Right atrium auricular region (tissue), 2 donors: ENCODE measurements around the gene PNPT1. TPM values are rescaled to one million over a fixed set of nuclear protein-coding genes. Genes with fewer than 3 reads are reported as not detected.
"Not testable (repeated sequence)": the region's sequence is repeated elsewhere in the genome, so short reads cannot be mapped to it uniquely, and the experiment has no call there.

Source experiments
- DNase-seq: peaks from one replicate; pipeline ENCODE4 v3.0.0-alpha.2; 2019; ENCODE audit warnings: low spot score
- H3K27ac ChIP-seq, 2 donors: fragments of 200-600 bp; sonication (generic); 1 replicate in 1 of 2; 2 replicates in 1 of 2; pipeline ENCODE4 v1.5.1; 2016 to 2019
- H3K27me3 ChIP-seq, 2 donors: fragments of 200-600 bp; sonication (generic); one replicate each; pipeline versions ENCODE4 v1.5.1 to v1.6.0; 2017 to 2019
- H3K36me3 ChIP-seq: fragments of 200-600 bp; sonication (generic); one replicate; pipeline ENCODE4 v1.5.1; 2016
- H3K4me1 ChIP-seq, 2 donors: fragments of 200-600 bp; sonication (generic); one replicate each; pipeline versions ENCODE4 v1.5.1 to v1.6.0; 2017 to 2019
- H3K4me3 ChIP-seq, 2 donors: fragments of 200-600 bp; sonication (generic); 1 replicate in 1 of 2; 2 replicates in 1 of 2; pipeline ENCODE4 v1.5.1; 2017 to 2019; ENCODE audit warnings: mild to moderate bottlenecking in 1 of 2, moderate library complexity in 1 of 2
- H3K9me3 ChIP-seq, 2 donors: fragments of 200-600 bp; sonication (generic); one replicate each; pipeline ENCODE4 v1.5.1; 2019
- total RNA-seq, 2 donors: library from RNA; depleted of rRNA; stranded (reverse); fragments of >200 nt; gene quantifications; one replicate each; pipeline ENCODE4 v1.1.0, GENCODE V29; 2016
- TF ChIP-seq, protein P1 (sequence below), 2 donors: fragments of 200-600 bp; sonication (generic); IDR thresholded peaks; one replicate each; pipeline ENCODE4 v1.5.1; 2019; ENCODE audit warnings: antibody characterized with exemption in 2 of 2

The PNPT1 gene
- 10 to 100 TPM in 1 of 2 donors, 1 to 10 TPM in 1; 8.1 to 11.9 TPM for total RNA-seq

DNA sequence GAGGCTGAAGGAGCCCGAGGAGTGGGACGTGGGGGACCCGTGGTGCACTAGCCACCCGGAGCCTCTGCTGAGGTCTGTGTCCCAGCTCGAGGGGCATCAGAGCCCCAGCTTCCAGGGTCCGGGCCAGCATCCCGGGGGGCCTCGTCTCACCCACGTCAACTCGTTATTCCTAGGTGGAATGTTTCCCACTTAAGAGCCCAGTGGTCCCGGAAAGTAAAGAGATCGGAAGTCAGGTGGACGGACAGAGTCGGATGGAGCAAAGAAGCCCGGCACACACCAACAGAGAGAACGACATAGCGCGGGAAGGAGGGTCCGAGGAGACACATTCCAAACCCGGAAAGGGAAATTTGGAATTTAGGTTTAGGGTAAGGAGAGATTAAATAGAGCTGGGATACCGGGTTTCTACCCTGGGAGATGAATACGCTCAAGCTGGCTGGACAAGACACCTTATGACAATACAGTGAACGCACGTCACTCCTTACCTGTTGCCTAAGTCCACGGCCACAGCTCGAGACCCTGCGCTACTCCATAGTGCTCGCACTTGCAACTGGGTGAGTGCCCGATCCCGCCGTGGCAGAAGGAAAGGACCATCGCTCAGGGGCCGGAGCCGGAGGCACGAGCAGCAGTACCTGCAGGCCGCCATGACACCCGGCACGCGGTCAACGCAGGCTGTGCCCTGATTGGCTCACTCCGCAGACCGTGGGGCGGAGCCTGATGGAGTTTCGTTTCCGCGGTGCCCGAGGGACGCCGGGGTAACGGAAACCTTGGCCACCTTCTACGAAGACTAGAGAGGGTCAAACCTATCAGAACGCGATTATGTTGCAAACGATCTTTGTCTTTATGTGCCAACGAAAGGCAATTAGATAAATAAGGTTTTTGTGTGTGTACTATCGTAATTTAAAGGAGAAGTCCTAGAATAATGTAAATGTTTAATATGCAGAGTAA is at the start of gene PNPT1:
Gene PNPT1, minus strand, starts transcription at position 664 of the 945 bp plus-strand sequence. Its CDS starts 21 bp downstream, at position 643.
- Histone ChIP-seq H3K27me3 (no peaks in the 10 kb centered on the region), H3K9me3 (no peaks in the 10 kb centered on the region), H3K27ac (peak within 1 kb of the TSS; percentile 15 to 35), H3K4me3 (peak within 1 kb of the TSS; percentile 66 to 83), H3K4me1 (peaks cover 0 to 7% of the 10 kb centered on the region in 2 donors), H3K36me3 (no peaks in the 10 kb centered on the region)
- TF ChIP-seq, protein P1, sequence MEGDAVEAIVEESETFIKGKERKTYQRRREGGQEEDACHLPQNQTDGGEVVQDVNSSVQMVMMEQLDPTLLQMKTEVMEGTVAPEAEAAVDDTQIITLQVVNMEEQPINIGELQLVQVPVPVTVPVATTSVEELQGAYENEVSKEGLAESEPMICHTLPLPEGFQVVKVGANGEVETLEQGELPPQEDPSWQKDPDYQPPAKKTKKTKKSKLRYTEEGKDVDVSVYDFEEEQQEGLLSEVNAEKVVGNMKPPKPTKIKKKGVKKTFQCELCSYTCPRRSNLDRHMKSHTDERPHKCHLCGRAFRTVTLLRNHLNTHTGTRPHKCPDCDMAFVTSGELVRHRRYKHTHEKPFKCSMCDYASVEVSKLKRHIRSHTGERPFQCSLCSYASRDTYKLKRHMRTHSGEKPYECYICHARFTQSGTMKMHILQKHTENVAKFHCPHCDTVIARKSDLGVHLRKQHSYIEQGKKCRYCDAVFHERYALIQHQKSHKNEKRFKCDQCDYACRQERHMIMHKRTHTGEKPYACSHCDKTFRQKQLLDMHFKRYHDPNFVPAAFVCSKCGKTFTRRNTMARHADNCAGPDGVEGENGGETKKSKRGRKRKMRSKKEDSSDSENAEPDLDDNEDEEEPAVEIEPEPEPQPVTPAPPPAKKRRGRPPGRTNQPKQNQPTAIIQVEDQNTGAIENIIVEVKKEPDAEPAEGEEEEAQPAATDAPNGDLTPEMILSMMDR (IDR thresholded peaks at IDR 0.05) = no peak
- peak; percentile 93 for DNase-seq

DNA sequence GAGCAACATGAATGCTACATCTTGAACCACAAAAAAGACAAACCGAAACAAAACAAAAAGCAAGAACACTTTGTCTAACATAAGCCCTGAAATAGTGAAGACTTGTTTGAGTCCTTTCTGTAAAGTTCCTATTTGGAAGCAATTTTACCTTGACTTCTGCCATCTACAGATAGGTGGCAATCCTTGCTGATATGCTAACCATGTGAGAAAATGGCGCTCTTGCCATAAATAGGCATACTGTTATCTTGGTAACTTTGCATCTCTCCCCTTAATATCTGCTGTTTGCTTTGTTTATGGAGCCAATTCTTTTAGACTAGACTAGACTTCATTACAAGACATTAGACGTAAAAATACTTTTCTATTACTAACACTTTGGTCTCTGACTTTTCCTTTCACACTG is 49.4 kb upstream of the PNPT1 start:
- TF ChIP-seq, protein P1 (IDR thresholded peaks at IDR 0.05) = no peak
- no peaks in the 10 kb centered on the region for H3K27me3 ChIP-seq
- DNase-seq = no peak
- H3K4me3 ChIP-seq = no peak overlapping the region
- no peaks in the 10 kb centered on the region for H3K9me3 ChIP-seq
- H3K36me3 ChIP-seq = no peaks in the 10 kb centered on the region
- no peak overlapping the region for H3K27ac ChIP-seq
- H3K4me1 ChIP-seq = no peaks in the 10 kb centered on the region

DNA sequence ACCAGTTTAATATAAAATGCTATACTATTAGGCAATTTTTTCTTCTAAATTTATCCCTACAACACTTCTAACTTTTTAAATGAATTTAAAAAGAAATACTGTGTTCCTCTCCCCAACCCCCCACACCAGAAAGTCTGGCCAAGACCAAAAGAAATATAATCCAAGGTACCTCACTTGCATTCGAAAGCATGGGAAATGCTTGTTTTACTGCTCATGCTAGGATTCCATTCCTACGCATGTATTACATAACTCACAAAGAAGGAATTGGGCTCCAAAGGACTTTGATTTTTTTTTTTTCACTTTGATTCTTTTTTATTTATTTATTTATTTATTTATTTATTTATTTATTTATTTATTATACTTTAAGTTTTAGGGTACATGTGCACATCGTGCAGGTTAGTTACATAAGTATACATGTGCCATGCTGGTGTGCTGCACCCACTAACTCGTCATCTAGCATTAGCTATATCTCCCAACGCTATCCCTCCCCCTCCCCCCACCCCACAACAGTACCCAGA is 42.4 kb upstream of the PNPT1 start:
- not testable (repeated sequence) for H3K4me3 ChIP-seq

DNA sequence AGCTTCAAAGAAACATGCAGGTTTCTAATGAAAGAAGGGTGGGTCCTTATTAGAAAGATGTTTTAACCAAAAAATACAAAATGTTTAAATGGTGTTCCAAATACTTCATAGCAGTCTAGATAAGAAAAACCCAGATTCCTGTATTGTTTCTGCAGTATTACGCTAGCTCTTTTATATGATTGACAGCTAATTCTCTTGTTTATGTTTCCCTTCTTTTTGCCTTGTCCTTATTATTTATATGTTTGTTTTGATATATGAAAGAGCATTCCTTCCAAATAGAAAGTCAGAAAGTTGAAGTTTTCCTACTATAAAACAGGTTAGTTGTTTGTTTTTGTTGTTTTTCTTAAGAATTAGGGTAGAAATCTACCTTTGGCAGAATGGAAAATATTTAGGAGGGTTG is 41.1 kb upstream of the PNPT1 start:
- Histone ChIP-seq H3K4me1 (peaks cover 0 to 8% of the 10 kb centered on the region in 2 donors), H3K9me3 (no peaks in the 10 kb centered on the region), H3K36me3 (no peaks in the 10 kb centered on the region), H3K27ac (no peak overlapping the region), H3K27me3 (no peaks in the 10 kb centered on the region), H3K4me3 (no peak overlapping the region)
- TF ChIP-seq, protein P1 (IDR thresholded peaks at IDR 0.05) = no peak
- no peak for DNase-seq

More for the DNA sequence above, 42.4 kb upstream of the PNPT1 start:
- H3K4me1 ChIP-seq, DNase-seq, H3K27me3 ChIP-seq, H3K9me3 ChIP-seq, H3K27ac ChIP-seq, H3K36me3 ChIP-seq: not testable (repeated sequence)

DNA sequence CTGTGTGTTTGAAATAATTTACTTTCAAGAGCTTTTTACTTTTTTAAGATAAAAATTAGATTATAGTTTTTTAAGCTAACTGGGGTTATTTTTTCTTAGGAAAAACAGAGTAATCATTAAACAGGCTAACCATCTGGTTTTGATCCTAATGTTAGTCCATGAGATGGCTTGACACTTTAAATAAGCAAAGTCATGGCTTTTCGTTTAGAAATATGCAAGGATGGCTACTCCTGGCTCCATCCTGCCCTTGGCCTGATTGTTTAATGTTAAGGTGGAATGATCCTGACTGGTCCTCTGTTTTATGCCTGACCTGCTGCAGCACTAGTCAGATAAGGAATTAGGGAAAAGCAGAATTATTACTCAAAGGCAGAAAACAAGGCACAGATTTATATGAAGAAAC is 39.7 kb upstream of the PNPT1 start:
- Histone ChIP-seq H3K4me3 (no peak overlapping the region), H3K36me3 (no peaks in the 10 kb centered on the region), H3K9me3 (no peaks in the 10 kb centered on the region), H3K27me3 (no peaks in the 10 kb centered on the region), H3K4me1 (peaks cover 0 to 12% of the 10 kb centered on the region in 2 donors), H3K27ac (peak overlapping the region in 1 of 2 donors; percentile 11)
- TF ChIP-seq, protein P1 (IDR thresholded peaks at IDR 0.05) = no peak
- no peak for DNase-seq

DNA sequence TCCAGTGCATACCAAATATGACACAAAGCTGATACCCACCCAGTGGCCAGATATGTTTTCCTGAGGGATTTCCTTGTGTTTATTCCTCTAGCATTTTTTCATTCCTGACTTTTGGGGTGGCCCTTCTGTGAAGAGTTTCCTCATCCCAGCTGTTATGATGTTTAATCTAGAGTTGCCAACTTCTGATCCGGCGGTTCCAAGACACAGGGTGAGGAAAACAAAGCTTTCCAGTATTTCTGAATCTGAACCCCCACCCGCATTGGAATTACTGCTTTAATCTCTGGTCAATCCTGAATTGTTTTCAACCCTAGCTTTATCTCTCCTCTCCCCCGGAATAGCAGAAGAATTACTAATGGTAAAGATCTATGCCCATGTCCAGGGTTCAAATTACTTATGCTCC is 39.2 kb upstream of the PNPT1 start:
- no peak overlapping the region for H3K4me3 ChIP-seq
- no peaks in the 10 kb centered on the region for H3K36me3 ChIP-seq
- no peaks in the 10 kb centered on the region for H3K27me3 ChIP-seq
- peaks cover 0 to 12% of the 10 kb centered on the region in 2 donors for H3K4me1 ChIP-seq
- TF ChIP-seq, protein P1 (IDR thresholded peaks at IDR 0.05) = no peak
- no peak for DNase-seq
- H3K9me3 ChIP-seq = no peaks in the 10 kb centered on the region
- peak overlapping the region in 1 of 2 donors; percentile 11 for H3K27ac ChIP-seq
